Measurements from ENCODE around the gene SH3RF3. TPM values are rescaled to one million over a fixed set of nuclear protein-coding genes. Genes with fewer than 3 reads are reported as not detected.

SH3RF3 gene
- polyA plus RNA-seq, 3 donors from 2014 or later: not detected

GRCh38 chr2:109455731-109456691, 327.0 kb downstream of the SH3RF3 start:
- no peak overlapping the region for H3K27ac Mint-ChIP-seq
- no peak overlapping the region for H3K4me3 Mint-ChIP-seq
- H3K27me3 Mint-ChIP-seq (ENCODE audit: low read depth in 3 of 3): peaks cover 0 to 5% (median 3%) of the 10 kb centered on the region in 3 donors
- H3K9me3 Mint-ChIP-seq: no peaks in the 10 kb centered on the region
- DNase-seq: no peak
- no peaks in the 10 kb centered on the region for H3K36me3 Mint-ChIP-seq
- H3K4me1 Mint-ChIP-seq: peaks cover 5 to 10% of the 10 kb centered on the region in 2 donors

GRCh38 chr2:109456776-109457175, 327.8 kb downstream of the SH3RF3 start:
- Mint-ChIP-seq H3K4me3 (no peak overlapping the region), H3K9me3 (no peaks in the 10 kb centered on the region), H3K4me1 (peaks cover 2 to 6% of the 10 kb centered on the region in 2 donors), H3K27me3 (ENCODE audit: low read depth in 3 of 3) (peaks cover 0 to 5% (median 3%) of the 10 kb centered on the region in 3 donors), H3K27ac (no peak overlapping the region), H3K36me3 (no peaks in the 10 kb centered on the region)
- no peak for DNase-seq

GRCh38 chr2:109457366-109457765, 328.4 kb downstream of the SH3RF3 start:
- no peak for DNase-seq
- Mint-ChIP-seq H3K9me3 (no peaks in the 10 kb centered on the region), H3K36me3 (no peaks in the 10 kb centered on the region), H3K27ac (no peak overlapping the region), H3K4me1 (peaks cover 0 to under 1% of the 10 kb centered on the region in 2 donors), H3K27me3 (ENCODE audit: low read depth in 3 of 3) (peaks cover 0 to 5% (median 3%) of the 10 kb centered on the region in 3 donors), H3K4me3 (no peak overlapping the region)

- no peaks in the 10 kb centered on the region for H3K9me3 Mint-ChIP-seq
- H3K36me3 Mint-ChIP-seq: no peaks in the 10 kb centered on the region
- H3K27me3 Mint-ChIP-seq (ENCODE audit: low read depth in 3 of 3): peaks cover 0 to 5% (median 3%) of the 10 kb centered on the region in 3 donors
- no peak for DNase-seq
- H3K4me1 Mint-ChIP-seq: no peaks in the 10 kb centered on the region
- H3K4me3 Mint-ChIP-seq: no peak overlapping the region
- no peak overlapping the region for H3K27ac Mint-ChIP-seq
These were observed 328.8 kb downstream of the SH3RF3 start for GRCh38 chr2:109457794-109458193.

GRCh38 chr2:109458512-109458911, 329.5 kb downstream of the SH3RF3 start:
- no peaks in the 10 kb centered on the region for H3K36me3 Mint-ChIP-seq
- peaks cover 0 to 5% (median 3%) of the 10 kb centered on the region in 3 donors for H3K27me3 Mint-ChIP-seq (ENCODE audit: low read depth in 3 of 3)
- no peaks in the 10 kb centered on the region for H3K4me1 Mint-ChIP-seq
- no peak overlapping the region for H3K4me3 Mint-ChIP-seq
- no peak overlapping the region for H3K27ac Mint-ChIP-seq
- H3K9me3 Mint-ChIP-seq: no peaks in the 10 kb centered on the region
- no peak for DNase-seq

- DNase-seq: no peak
- Mint-ChIP-seq H3K36me3 (no peaks in the 10 kb centered on the region), H3K27ac (no peak overlapping the region), H3K4me1 (no peaks in the 10 kb centered on the region), H3K4me3 (no peak overlapping the region), H3K9me3 (no peaks in the 10 kb centered on the region), H3K27me3 (ENCODE audit: low read depth in 3 of 3) (peaks cover 0 to 5% (median 1%) of the 10 kb centered on the region in 3 donors)
These were observed 330.5 kb downstream of the SH3RF3 start for GRCh38 chr2:109459485-109459884.

GRCh38 chr2:109460553-109461324, 331.7 kb downstream of the SH3RF3 start:
- peaks cover 0 to 5% (median 1%) of the 10 kb centered on the region in 3 donors for H3K27me3 Mint-ChIP-seq (ENCODE audit: low read depth in 3 of 3)
- H3K4me1 Mint-ChIP-seq: no peaks in the 10 kb centered on the region
- H3K4me3 Mint-ChIP-seq: no peak overlapping the region
- no peaks in the 10 kb centered on the region for H3K36me3 Mint-ChIP-seq
- no peak for DNase-seq
- no peaks in the 10 kb centered on the region for H3K9me3 Mint-ChIP-seq
- H3K27ac Mint-ChIP-seq: no peak overlapping the region

- H3K36me3 Mint-ChIP-seq: no peaks in the 10 kb centered on the region
- H3K27ac Mint-ChIP-seq: no peak overlapping the region
- no peak overlapping the region for H3K4me3 Mint-ChIP-seq
- H3K4me1 Mint-ChIP-seq: peaks cover 0 to under 1% of the 10 kb centered on the region in 2 donors
- no peaks in the 10 kb centered on the region for H3K9me3 Mint-ChIP-seq
- DNase-seq: no peak
- peaks cover 2 to 5% (median 2%) of the 10 kb centered on the region in 3 donors for H3K27me3 Mint-ChIP-seq (ENCODE audit: low read depth in 3 of 3)
These were observed 334.2 kb downstream of the SH3RF3 start for GRCh38 chr2:109463236-109463635.

- Mint-ChIP-seq H3K36me3 (no peaks in the 10 kb centered on the region), H3K4me1 (peaks cover 0 to 1% of the 10 kb centered on the region in 2 donors), H3K27me3 (ENCODE audit: low read depth in 3 of 3) (peaks cover 4 to 6% (median 4%) of the 10 kb centered on the region in 3 donors), H3K4me3 (no peak overlapping the region), H3K9me3 (no peaks in the 10 kb centered on the region), H3K27ac (no peak overlapping the region)
- no peak for DNase-seq
These were observed 334.9 kb downstream of the SH3RF3 start for GRCh38 chr2:109463891-109464290.

- Mint-ChIP-seq H3K36me3 (no peaks in the 10 kb centered on the region), H3K4me3 (no peak overlapping the region), H3K4me1 (peaks cover 16 to 20% of the 10 kb centered on the region in 2 donors), H3K9me3 (no peaks in the 10 kb centered on the region), H3K27me3 (ENCODE audit: low read depth in 3 of 3) (peaks cover 2 to 5% (median 4%) of the 10 kb centered on the region in 3 donors), H3K27ac (no peak overlapping the region)
- DNase-seq: no peak
These were observed 337.9 kb downstream of the SH3RF3 start for GRCh38 chr2:109466674-109467575.

GRCh38 chr2:109467701-109468100, 338.7 kb downstream of the SH3RF3 start:
- H3K4me3 Mint-ChIP-seq: no peak overlapping the region
- DNase-seq: no peak
- H3K36me3 Mint-ChIP-seq: no peaks in the 10 kb centered on the region
- H3K27me3 Mint-ChIP-seq (ENCODE audit: low read depth in 3 of 3): peaks cover 2 to 5% (median 4%) of the 10 kb centered on the region in 3 donors
- H3K4me1 Mint-ChIP-seq: peaks cover 16 to 20% of the 10 kb centered on the region in 2 donors
- H3K27ac Mint-ChIP-seq: no peak overlapping the region
- H3K9me3 Mint-ChIP-seq: no peaks in the 10 kb centered on the region

- Mint-ChIP-seq H3K4me3 (no peak overlapping the region), H3K4me1 (peaks cover 16 to 20% of the 10 kb centered on the region in 2 donors), H3K27ac (no peak overlapping the region), H3K36me3 (no peaks in the 10 kb centered on the region), H3K27me3 (ENCODE audit: low read depth in 3 of 3) (peaks cover 2 to 7% (median 4%) of the 10 kb centered on the region in 3 donors), H3K9me3 (no peaks in the 10 kb centered on the region)
- no peak for DNase-seq
These were observed 339.9 kb downstream of the SH3RF3 start for GRCh38 chr2:109468893-109469292.

GRCh38 chr2:109471658-109472057, 342.7 kb downstream of the SH3RF3 start:
- H3K27ac Mint-ChIP-seq: no peak overlapping the region
- H3K4me3 Mint-ChIP-seq: no peak overlapping the region
- H3K27me3 Mint-ChIP-seq (ENCODE audit: low read depth in 3 of 3): peaks cover 2 to 7% (median 4%) of the 10 kb centered on the region in 3 donors
- no peaks in the 10 kb centered on the region for H3K9me3 Mint-ChIP-seq
- peaks cover 16 to 20% of the 10 kb centered on the region in 2 donors for H3K4me1 Mint-ChIP-seq
- H3K36me3 Mint-ChIP-seq: no peaks in the 10 kb centered on the region
- no peak for DNase-seq
